LNCAP (cell line): ENCODE measurements around the gene FOXP1.

Experiments used
- TF ChIP-seq, protein P1 (sequence below): fragments of 450-650 bp; IDR thresholded peaks from 2 replicates; pipeline ENCODE4 v1.5.1; 2017; ENCODE audit warnings: mild to moderate bottlenecking

The FOXP1 gene

DNA sequence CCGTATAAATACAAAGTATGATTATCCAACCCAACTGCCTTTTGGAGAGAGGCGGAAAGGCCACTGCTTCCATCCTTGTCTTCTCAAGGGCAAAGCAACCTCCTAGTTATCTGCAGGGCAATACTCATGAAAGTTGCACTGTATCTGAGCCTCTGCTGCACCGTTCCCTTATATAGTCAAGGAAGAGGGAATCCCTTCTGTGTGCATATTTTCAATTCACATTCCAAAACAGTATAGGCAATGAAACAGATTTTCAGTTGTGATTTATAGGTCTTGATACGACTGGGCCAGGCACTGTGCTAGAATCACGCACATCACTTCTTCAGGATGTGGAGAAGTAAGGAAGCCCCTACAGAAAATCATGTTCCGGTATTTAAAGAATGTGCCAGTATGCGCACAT is 455.7 kb downstream of the FOXP1 start:
- TF ChIP-seq, protein P1, sequence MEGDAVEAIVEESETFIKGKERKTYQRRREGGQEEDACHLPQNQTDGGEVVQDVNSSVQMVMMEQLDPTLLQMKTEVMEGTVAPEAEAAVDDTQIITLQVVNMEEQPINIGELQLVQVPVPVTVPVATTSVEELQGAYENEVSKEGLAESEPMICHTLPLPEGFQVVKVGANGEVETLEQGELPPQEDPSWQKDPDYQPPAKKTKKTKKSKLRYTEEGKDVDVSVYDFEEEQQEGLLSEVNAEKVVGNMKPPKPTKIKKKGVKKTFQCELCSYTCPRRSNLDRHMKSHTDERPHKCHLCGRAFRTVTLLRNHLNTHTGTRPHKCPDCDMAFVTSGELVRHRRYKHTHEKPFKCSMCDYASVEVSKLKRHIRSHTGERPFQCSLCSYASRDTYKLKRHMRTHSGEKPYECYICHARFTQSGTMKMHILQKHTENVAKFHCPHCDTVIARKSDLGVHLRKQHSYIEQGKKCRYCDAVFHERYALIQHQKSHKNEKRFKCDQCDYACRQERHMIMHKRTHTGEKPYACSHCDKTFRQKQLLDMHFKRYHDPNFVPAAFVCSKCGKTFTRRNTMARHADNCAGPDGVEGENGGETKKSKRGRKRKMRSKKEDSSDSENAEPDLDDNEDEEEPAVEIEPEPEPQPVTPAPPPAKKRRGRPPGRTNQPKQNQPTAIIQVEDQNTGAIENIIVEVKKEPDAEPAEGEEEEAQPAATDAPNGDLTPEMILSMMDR = no peak

DNA sequence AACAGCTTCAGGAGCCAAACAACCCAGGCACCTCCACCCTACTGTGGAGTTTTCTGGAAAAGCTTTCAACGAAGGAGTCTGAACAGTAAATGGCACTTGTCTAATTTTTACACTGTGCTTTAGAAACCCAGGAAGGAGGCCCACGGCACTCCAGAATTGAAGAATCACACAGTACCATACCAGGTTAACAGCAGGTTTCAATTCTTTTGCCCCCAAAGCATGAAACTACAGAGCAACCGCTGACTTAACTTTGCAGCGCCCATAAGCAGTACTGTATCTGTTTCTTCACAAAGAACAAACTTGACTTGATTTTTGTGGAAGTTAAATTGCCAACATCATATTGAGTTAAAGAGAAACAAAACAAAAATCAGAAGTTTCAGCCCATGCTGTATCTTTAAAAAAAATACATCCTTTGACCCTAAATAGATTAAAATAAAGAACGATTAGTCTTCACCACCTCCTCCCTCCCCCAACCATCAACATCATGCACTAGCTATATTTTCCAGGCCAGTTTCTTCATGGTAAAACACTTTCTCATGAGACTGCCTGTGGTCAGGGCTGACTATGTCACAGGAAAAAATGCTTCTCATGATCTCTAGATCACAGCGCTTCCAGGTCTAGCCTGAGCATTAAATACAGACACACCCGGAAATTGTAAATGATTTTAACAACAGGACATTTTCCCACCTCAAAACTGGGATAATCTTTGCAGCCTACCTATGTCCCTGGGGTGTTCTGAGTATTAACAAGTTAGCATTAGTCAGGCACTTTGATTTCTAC is 456.3 kb downstream of the FOXP1 start:
- TF ChIP-seq, protein P1 = no peak

DNA sequence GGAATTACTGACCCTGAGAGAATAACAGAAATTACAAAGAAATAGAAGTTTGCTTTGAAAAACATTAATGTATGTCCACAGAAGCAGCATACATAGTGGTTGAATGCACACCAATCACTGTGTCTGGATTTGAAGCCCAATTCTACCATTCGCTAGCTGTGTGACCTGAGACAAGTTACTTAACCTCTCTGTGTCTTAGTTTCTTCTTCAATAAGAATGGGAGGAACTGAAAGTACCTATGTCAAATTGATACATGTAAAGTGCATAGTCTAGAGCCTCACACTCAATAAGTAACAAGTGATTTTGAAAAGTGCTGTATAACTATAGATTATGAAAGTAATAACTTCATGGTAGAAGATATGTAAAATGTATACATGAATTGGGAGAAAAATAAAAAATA is 457.8 kb downstream of the FOXP1 start:
- TF ChIP-seq, protein P1 = no peak

DNA sequence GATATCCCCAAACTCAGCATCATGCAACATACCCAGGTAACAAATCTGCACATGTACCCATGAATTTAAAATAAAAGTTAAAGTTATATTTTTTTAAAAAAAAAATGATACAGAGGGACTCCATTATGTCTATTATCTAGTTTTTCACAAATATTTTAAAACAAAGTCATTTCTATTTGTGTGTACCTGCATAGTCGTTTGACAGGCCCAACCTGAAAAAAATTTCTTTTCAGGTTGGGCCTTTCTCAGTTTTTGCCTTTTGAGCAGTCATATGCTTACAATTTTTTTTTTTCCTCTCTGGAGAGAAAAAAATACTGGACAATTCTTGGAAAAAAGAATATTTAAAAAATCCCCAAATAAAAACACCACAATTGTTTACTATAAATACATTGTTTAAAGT is 459.5 kb downstream of the FOXP1 start:
- TF ChIP-seq, protein P1 = no peak

DNA sequence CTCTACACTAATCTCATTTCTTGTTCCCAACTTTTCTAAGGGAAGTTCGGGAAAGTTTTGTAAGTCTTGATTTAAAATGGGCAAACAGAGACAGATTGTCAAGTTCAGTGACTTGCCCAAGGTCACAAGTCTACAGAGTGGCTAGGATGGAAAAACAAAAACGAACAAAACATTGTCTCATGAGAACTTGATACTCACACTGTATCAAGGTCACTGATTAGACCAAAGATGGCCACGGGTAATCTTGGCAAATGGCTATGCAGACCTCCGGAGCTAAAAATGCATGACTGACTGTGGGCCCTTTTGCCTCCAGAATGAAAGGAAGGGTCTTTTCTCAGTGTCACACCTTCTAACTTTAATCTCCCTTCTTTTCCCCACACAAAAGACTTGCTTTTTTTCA is 460.9 kb downstream of the FOXP1 start:
- TF ChIP-seq, protein P1 = no peak

DNA sequence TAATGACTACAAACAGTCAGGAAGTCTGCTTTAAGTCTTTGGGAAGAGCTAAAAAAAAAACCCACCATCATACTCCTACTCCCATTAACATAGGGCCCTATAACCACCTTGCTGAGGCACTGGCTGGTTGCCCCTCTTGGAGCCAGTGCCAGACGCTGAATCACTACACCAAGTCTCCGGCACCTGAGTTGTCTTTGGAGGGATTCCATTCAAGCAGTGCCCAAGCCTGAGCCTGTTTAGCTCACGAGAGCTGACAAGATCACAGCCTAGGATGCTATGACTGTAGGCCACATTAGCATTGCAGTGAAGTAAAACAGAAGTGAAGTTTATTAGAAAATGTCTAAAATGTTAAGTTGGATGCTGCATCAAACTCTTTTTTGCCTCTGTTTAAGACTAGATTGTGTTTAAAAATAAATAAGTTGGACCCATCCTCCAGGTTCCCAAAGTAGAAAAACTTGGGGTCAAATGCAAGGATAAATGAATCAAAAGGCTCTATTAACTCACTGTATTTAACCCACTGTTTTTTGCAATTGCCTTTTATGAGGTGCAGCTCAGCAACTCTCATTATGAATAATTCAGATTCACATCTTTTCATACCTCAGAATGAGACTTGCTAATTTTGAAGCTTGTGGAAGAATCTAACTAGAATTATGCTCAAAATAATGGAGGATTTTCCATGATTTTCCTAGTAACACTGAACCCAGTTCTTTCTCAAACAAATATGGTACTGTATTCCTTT is 461.9 kb downstream of the FOXP1 start:
- TF ChIP-seq, protein P1 = no peak

DNA sequence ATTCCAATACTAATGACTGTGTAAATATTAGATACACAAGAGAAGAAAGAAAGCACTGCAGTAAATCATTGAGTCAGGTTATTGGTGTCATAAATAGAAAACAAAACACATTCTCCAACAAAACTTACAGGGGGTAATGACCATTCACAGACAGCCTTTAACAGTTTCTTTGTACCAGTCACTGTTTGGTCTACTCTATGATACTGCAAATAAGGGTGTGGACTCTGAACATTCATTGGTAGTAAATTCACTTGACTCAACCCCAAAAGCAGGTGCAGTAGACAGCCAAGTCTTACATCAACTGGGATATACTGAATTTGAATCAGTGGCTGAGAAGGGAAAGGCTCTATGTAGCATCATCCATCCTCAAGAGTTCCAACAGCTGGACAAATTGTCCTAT is 463.5 kb downstream of the FOXP1 start:
- TF ChIP-seq, protein P1 = no peak
